ENCODE results near the gene DOCK10.
A peak's percentile ranks its signal among the peaks of the same experiment; 100 is the strongest.
"Not testable (repeated sequence)": the region's sequence is repeated elsewhere in the genome, so short reads cannot be mapped to it uniquely, and the experiment has no call there.

Gene DOCK10

DNA sequence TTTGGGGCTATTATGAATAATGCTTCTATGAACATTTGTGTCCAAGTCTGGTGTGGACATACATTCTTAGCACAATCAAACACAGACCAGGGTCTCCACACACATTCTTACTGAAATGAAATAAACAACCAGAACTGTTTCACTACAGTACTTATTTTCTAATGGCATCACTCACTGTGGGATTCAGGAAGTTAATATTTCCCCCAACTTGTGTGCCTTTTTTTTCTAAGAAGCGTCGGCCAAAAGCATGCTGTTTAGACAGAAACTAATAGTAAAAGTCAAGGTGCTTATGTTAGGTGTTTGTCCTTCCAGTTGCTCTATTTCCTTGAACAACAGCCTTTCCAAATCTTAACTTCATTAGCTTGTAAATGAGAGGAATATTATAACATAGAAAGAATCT lies 117.6 kb downstream of the DOCK10 start:
- no peak overlapping the region for H3K4me3 ChIP-seq (ENCODE audit: low read depth, low read length)
- H3K27me3 ChIP-seq (ENCODE audit: insufficient read depth, low read length): no peaks in the 10 kb centered on the region
- H2AFZ ChIP-seq (ENCODE audit: low read length, unreplicated experiment): no peak overlapping the region
- H3K79me2 ChIP-seq (ENCODE audit: control insufficient read depth, insufficient read depth, low read length, unreplicated experiment): peaks cover 8% of the 10 kb centered on the region
- peaks cover 44% of the 10 kb centered on the region for H3K4me1 ChIP-seq (ENCODE audit: control insufficient read depth, insufficient read depth, low read length, unreplicated experiment)
- peak overlapping the region; percentile 98 for H3K27ac ChIP-seq (ENCODE audit: low read depth, low read length)
- H3K36me3 ChIP-seq (ENCODE audit: insufficient read depth, low read length): no peaks in the 10 kb centered on the region

DNA sequence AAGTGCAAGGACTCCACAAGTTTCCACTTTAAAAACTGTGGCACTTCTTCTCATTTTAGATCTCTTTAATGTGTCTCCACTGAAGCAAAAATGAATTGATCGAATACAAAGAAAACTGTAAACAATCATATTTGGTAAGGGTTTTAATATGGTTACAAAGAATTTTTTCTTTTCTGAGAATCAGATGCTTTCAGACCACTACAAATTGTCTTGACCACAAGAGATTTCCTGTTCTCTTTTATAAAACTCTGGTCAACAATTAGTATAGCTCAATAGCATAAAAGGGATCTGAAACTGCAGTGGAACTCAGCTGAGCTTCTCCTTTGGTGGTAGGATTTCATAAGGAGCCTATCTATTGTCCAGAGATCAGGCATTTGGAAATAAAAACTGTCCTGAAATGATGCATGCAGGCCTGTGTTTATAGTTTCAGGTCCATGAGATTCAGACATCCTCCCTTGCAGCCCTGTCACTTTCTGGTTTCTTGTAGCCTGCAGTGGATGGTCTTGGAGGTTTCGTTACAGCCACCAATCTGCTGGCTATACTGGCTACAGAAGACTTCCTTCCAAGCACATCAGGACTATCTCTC lies 120.0 kb downstream of the DOCK10 start:
- peaks cover 14% of the 10 kb centered on the region for H3K79me2 ChIP-seq (ENCODE audit: control insufficient read depth, insufficient read depth, low read length, unreplicated experiment)
- no peak overlapping the region for H2AFZ ChIP-seq (ENCODE audit: low read length, unreplicated experiment)
- no peak overlapping the region for H3K27ac ChIP-seq (ENCODE audit: low read depth, low read length)
- H3K36me3 ChIP-seq (ENCODE audit: insufficient read depth, low read length): no peaks in the 10 kb centered on the region
- H3K4me1 ChIP-seq (ENCODE audit: control insufficient read depth, insufficient read depth, low read length, unreplicated experiment): peaks cover 32% of the 10 kb centered on the region
- no peaks in the 10 kb centered on the region for H3K27me3 ChIP-seq (ENCODE audit: insufficient read depth, low read length)
- H3K4me3 ChIP-seq (ENCODE audit: low read depth, low read length): no peak overlapping the region

DNA sequence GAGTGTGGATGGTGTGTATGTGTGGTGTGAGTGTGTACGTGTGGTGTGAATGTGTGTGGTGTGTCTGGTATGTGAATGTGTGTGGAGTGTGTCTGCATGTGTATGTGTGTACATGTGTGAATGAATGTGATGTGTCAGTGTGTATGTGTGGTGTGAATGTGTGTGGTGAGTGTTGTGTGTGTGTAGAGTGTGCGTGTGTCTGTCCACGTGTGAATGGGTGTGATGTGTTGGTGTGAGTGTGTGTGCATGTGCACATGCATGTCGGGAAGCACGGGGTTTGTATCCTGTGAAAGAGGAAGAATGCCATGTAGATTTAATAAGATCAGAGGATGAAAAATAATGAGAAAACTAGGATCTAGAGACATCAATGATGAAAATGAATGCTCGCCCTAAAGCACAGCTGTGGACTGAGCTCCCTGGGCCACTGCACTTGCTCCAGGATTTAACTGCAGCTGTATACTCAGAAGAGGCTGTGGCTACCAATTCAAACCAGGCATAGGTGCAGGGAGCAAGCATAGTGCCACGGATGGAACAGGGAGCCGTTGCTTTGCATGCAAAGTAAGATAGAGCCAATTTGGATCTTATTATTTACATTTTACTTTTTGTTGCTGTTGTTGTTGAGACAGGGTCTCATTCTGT lies 122.7 kb downstream of the DOCK10 start:
- Histone ChIP-seq H3K27ac (ENCODE audit: low read depth, low read length) (no peak overlapping the region), H2AFZ (ENCODE audit: low read length, unreplicated experiment) (no peak overlapping the region), H3K79me2 (ENCODE audit: control insufficient read depth, insufficient read depth, low read length, unreplicated experiment) (peaks cover 7% of the 10 kb centered on the region), H3K4me3 (ENCODE audit: low read depth, low read length) (no peak overlapping the region), H3K27me3 (ENCODE audit: insufficient read depth, low read length) (no peaks in the 10 kb centered on the region), H3K36me3 (ENCODE audit: insufficient read depth, low read length) (peaks cover 9% of the 10 kb centered on the region), H3K4me1 (ENCODE audit: control insufficient read depth, insufficient read depth, low read length, unreplicated experiment) (peaks cover 14% of the 10 kb centered on the region)

DNA sequence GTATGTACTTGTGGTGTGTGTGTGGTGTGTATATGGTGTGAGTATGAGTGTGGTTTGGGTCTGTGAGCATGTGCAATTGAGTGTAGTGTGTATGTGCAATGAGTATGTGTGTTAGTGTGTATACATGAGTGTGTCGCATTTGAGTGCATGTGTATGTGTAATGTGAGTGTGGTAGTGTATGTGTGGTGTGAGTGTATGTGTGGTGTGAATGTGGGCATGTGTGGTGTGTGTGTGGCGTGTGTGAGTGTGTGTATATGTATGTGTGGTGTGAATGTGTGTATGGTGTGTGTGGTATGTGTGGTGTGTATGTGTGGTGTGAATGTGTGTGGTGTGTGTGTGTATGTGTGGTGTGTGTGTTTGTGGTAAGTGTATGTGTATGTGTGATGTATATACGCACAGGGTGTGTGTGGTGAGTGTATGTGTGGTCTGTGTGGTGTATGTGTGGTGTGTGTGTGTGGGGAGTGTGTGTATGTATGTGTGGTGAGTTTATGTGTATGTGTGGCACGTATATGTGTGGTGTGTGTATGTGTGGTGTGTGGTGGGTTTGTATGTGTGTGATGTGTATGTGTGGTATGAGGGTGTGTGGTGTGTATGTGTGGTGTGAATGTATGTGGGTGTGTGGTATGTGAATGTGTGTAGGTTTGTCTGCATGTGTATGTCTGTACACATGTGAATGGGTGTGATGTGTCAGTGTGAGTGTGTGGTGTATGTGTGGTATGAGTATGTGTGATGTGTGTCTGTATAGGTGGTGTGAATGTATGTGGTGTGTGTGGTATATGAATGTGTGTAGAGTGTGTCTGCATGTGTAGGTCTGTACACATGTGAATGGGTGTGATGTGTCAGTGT lies 123.4 kb downstream of the DOCK10 start:
- Histone ChIP-seq H3K27ac (ENCODE audit: low read depth, low read length) (no peak overlapping the region), H2AFZ (ENCODE audit: low read length, unreplicated experiment) (no peak overlapping the region), H3K27me3 (ENCODE audit: insufficient read depth, low read length) (no peaks in the 10 kb centered on the region), H3K79me2 (ENCODE audit: control insufficient read depth, insufficient read depth, low read length, unreplicated experiment) (peaks cover 6% of the 10 kb centered on the region), H3K36me3 (ENCODE audit: insufficient read depth, low read length) (peaks cover 9% of the 10 kb centered on the region), H3K4me1 (ENCODE audit: control insufficient read depth, insufficient read depth, low read length, unreplicated experiment) (peaks cover 14% of the 10 kb centered on the region), H3K4me3 (ENCODE audit: low read depth, low read length) (no peak overlapping the region)

DNA sequence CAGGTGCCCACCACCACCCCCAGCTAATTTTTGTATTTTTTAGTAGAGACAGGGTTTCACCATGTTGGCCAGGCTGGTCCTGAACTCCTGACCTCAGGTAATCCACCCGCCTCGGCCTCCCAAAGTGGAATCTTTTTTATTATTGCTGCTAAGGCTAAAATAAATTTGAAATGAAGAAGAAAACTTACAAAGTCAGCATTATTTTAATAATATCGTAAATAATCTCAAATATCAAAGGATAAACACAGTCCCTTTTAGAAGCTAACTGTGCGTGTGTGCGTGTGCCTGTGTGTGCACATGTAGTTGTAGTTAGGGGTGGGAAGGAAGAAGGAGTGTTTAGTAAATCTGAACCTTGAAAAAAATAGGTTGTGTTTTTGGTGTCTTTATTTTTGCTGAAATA lies 125.0 kb downstream of the DOCK10 start:
- H3K79me2 ChIP-seq (ENCODE audit: control insufficient read depth, insufficient read depth, low read length, unreplicated experiment); H3K4me1 ChIP-seq (ENCODE audit: control insufficient read depth, insufficient read depth, low read length, unreplicated experiment); H3K27me3 ChIP-seq (ENCODE audit: insufficient read depth, low read length); H2AFZ ChIP-seq (ENCODE audit: low read length, unreplicated experiment); H3K36me3 ChIP-seq (ENCODE audit: insufficient read depth, low read length); H3K27ac ChIP-seq (ENCODE audit: low read depth, low read length); H3K4me3 ChIP-seq (ENCODE audit: low read depth, low read length): not testable (repeated sequence)

DNA sequence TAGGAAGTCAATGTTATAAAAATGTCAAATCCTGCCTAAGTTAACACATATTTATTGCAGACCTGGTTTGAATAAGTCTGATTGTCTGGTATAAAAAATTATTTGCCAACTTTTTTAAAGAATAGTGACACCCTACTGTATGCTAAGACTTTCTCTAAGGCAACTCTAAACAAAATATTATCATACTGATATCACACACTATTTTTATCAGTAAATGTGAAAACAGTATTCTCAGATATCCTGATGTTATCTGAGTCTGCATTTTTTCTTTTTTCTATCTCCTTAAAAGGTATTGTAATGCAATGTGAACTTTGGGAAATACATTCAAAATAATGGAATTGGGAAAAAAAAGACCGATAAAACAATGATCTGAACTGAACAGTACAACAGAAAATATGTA lies 127.1 kb downstream of the DOCK10 start:
- peaks cover 9% of the 10 kb centered on the region for H3K36me3 ChIP-seq (ENCODE audit: insufficient read depth, low read length)
- no peak overlapping the region for H2AFZ ChIP-seq (ENCODE audit: low read length, unreplicated experiment)

DNA sequence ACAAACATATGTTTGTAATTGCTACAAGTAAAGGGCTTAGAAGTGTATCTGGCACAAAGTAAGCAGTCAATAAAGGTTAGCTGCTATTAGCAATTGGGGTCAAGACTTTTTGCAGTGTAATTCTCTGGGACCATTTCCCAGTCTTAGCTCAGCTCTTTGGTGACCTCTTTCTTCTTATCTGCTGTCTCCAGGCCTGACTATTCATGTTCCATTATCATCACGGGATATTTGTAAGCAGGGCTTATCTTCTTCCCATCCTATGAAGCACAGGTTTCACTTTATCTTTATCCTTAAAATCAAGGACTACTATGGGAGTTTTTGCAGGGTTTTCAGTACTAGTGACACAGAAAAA lies 131.7 kb downstream of the DOCK10 start:
- Histone ChIP-seq H2AFZ (ENCODE audit: low read length, unreplicated experiment) (no peak overlapping the region), H3K36me3 (ENCODE audit: insufficient read depth, low read length) (peaks cover 5% of the 10 kb centered on the region; the same call in 1 of the 2 replicates), H3K27me3 (ENCODE audit: insufficient read depth, low read length) (no peaks in the 10 kb centered on the region), H3K79me2 (ENCODE audit: control insufficient read depth, insufficient read depth, low read length, unreplicated experiment) (peaks cover 5% of the 10 kb centered on the region), H3K4me3 (ENCODE audit: low read depth, low read length) (peak overlapping the region; percentile 6; the same call in 1 of the 2 replicates), H3K4me1 (ENCODE audit: control insufficient read depth, insufficient read depth, low read length, unreplicated experiment) (peaks cover 23% of the 10 kb centered on the region), H3K27ac (ENCODE audit: low read depth, low read length) (peak overlapping the region; percentile 79)

More for the DNA sequence above, 127.1 kb downstream of the DOCK10 start:
- Histone ChIP-seq H3K27ac (ENCODE audit: low read depth, low read length) (no peak overlapping the region), H3K4me1 (ENCODE audit: control insufficient read depth, insufficient read depth, low read length, unreplicated experiment) (peaks cover 18% of the 10 kb centered on the region), H3K79me2 (ENCODE audit: control insufficient read depth, insufficient read depth, low read length, unreplicated experiment) (peaks cover 6% of the 10 kb centered on the region), H3K4me3 (ENCODE audit: low read depth, low read length) (no peak overlapping the region), H3K27me3 (ENCODE audit: insufficient read depth, low read length) (no peaks in the 10 kb centered on the region)

DNA sequence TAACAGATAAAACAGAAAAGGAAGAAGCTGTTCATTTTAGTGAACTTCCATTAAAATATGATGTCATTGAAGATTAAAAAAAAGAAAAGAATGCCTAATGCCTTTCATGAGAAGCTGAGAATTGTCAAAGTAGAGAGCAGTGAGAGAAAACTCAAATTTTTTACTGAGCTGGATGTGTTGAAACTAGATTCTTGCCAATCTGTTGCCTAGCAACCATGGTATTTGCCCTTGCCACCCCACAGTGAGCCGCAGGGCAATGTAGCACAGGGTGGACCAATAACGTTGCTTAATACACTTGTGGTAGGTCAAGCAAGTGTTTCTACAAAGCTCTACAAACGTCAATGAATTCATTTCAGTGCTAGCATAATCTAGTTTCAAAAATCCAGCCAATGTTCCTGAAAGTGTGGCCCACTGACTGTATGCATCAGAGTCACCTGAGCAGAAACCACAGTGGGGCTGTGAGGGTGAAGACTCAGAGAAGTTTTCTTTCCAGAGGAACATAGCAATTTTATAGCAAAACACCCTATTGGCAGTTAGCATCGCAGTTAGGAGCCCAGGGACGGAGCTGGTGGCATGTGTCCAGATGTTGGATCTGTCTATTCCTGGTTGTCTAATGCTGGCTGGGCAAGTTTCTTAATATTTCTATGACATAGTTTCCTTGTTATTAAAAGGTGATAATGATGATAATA lies 132.2 kb downstream of the DOCK10 start:
- peak overlapping the region; percentile 6; the same call in 1 of the 2 replicates for H3K4me3 ChIP-seq (ENCODE audit: low read depth, low read length)
- no peaks in the 10 kb centered on the region for H3K27me3 ChIP-seq (ENCODE audit: insufficient read depth, low read length)
- H2AFZ ChIP-seq (ENCODE audit: low read length, unreplicated experiment): no peak overlapping the region
- peaks cover 2% of the 10 kb centered on the region; the same call in 1 of the 2 replicates for H3K36me3 ChIP-seq (ENCODE audit: insufficient read depth, low read length)
- H3K79me2 ChIP-seq (ENCODE audit: control insufficient read depth, insufficient read depth, low read length, unreplicated experiment): peaks cover 5% of the 10 kb centered on the region
- H3K4me1 ChIP-seq (ENCODE audit: control insufficient read depth, insufficient read depth, low read length, unreplicated experiment): peaks cover 21% of the 10 kb centered on the region
- peak overlapping the region; percentile 79 for H3K27ac ChIP-seq (ENCODE audit: low read depth, low read length)

DNA sequence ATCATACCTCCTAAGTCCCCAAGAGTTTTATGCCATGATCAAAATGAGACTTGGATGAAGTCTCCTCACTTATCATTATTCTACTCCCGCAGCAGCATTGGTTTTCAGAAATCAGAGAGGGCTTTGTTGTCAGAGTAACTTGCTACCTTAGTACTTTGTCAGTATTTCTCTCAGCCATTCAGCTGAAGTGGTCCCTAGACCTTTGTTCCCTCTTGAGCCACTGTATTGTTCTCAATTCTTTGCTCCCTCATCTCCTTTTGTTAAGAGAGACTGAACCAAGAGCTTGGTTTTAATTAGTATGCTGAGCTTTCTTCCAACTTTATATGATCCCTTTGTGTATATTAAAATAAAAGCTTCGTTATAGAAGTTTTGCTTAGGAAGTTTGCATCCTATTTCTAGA lies 133.4 kb downstream of the DOCK10 start:
- 0 out of 2 replicates have a peak overlapping the region, but pooled peaks have one; percentile 79 for H3K27ac ChIP-seq (ENCODE audit: low read depth, low read length)
- peaks cover 26% of the 10 kb centered on the region for H3K4me1 ChIP-seq (ENCODE audit: control insufficient read depth, insufficient read depth, low read length, unreplicated experiment)
- no peaks in the 10 kb centered on the region for H3K36me3 ChIP-seq (ENCODE audit: insufficient read depth, low read length)
- H2AFZ ChIP-seq (ENCODE audit: low read length, unreplicated experiment): no peak overlapping the region
- no peaks in the 10 kb centered on the region for H3K27me3 ChIP-seq (ENCODE audit: insufficient read depth, low read length)
- H3K4me3 ChIP-seq (ENCODE audit: low read depth, low read length): no peak overlapping the region
- peaks cover 5% of the 10 kb centered on the region for H3K79me2 ChIP-seq (ENCODE audit: control insufficient read depth, insufficient read depth, low read length, unreplicated experiment)

DNA sequence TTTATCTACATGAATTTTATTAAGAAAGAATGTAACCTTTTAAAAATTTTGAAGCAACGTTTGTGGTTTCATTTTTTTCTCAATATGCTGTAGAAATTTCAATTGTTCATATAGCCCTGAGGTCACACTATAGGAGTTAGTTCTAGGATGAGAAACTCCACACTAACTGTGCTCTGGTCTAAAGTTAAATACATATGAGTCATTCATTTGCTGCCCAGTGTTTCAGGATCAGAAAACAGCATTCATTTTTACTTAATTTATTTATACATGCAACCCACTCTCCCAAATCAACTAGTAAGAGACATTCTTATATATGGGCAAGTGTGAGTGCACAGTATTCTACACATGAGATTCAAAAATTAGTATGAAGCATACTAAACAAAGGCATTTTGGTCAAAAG lies 137.9 kb downstream of the DOCK10 start:
- H3K36me3 ChIP-seq (ENCODE audit: insufficient read depth, low read length): no peaks in the 10 kb centered on the region
- no peak overlapping the region for H3K27ac ChIP-seq (ENCODE audit: low read depth, low read length)

More for the DNA sequence above, 137.9 kb downstream of the DOCK10 start:
- Histone ChIP-seq H3K4me3 (ENCODE audit: low read depth, low read length) (no peak overlapping the region), H2AFZ (ENCODE audit: low read length, unreplicated experiment) (no peak overlapping the region), H3K79me2 (ENCODE audit: control insufficient read depth, insufficient read depth, low read length, unreplicated experiment) (peaks cover 8% of the 10 kb centered on the region), H3K27me3 (ENCODE audit: insufficient read depth, low read length) (no peaks in the 10 kb centered on the region), H3K4me1 (ENCODE audit: control insufficient read depth, insufficient read depth, low read length, unreplicated experiment) (peaks cover 14% of the 10 kb centered on the region)
